PC-9 (cell line): ENCODE data around the gene KCNK3. TPM values are rescaled to one million over a fixed set of nuclear protein-coding genes. Genes with fewer than 3 reads are reported as not detected.

Experiments
- BruUV-seq: library from RNA; stranded (reverse); fragments of 400-500 nt; replicated peaks from 2 replicates; lab custom pipeline; 2021; lab: Mats Ljungman, UMichigan
- CTCF ChIA-PET: fragments of 300-600 bp; sonication (Branson Sonifier 250); formaldehyde crosslinking; loops from one replicate; lab custom pipeline; 2022; ENCODE audit warnings: antibody characterized with exemption; lab: Charles Lee
- POLR2A ChIA-PET: fragments of 300-600 bp; sonication (Branson Sonifier 250); formaldehyde crosslinking; loops from one replicate; lab custom pipeline; 2022; ENCODE audit warnings: antibody characterized with exemption; ENCODE audit not compliant: unreplicated experiment; lab: Charles Lee
- DNase-seq, 2 experiments: peaks; one replicate each; pipeline versions ENCODE4 v3.0.0 to v3.0.0-alpha.2; 2015 to 2022; ENCODE audit warnings: mixed read lengths in 1 of 2
- H2AFZ ChIP-seq: fragments of 200-600 bp; sonication (generic); 2 replicates; pipeline ENCODE4 v1.8.1; 2017; ENCODE audit warnings: antibody characterized with exemption
- H3F3A ChIP-seq: fragments of 200-600 bp; sonication (generic); 2 replicates; pipeline ENCODE4 v1.8.1; 2017; ENCODE audit warnings: antibody characterized with exemption, mild to moderate bottlenecking, low read depth; ENCODE audit not compliant: insufficient read depth
- H3K27ac ChIP-seq: fragments of 200-600 bp; sonication (generic); 2 replicates; pipeline ENCODE4 v1.6.1; 2016; ENCODE audit warnings: mixed run types
- H3K27me3 ChIP-seq: fragments of 200-600 bp; sonication (generic); 2 replicates; pipeline ENCODE4 v1.6.1; 2016; ENCODE audit warnings: low read depth, mixed run types; ENCODE audit not compliant: insufficient read depth
- H3K36me3 ChIP-seq: fragments of 200-600 bp; sonication (generic); 2 replicates; pipeline ENCODE4 v1.6.1; 2016; ENCODE audit warnings: low read depth, mixed run types
- H3K4me1 ChIP-seq: fragments of 200-600 bp; sonication (generic); replicated peaks from 2 replicates; pipeline ENCODE4 v1.6.1; 2016; ENCODE audit warnings: mixed run types; ENCODE audit not compliant: insufficient read depth
- H3K4me2 ChIP-seq: fragments of 200-600 bp; sonication (generic); 2 replicates; pipeline ENCODE4 v1.6.1; 2017; ENCODE audit warnings: mixed run types
- H3K4me3 ChIP-seq: fragments of 200-600 bp; sonication (generic); 2 replicates; pipeline ENCODE4 v1.6.1; 2016; ENCODE audit warnings: mixed run types
- H3K79me2 ChIP-seq: fragments of 200-600 bp; sonication (generic); 2 replicates; pipeline ENCODE4 v1.6.1; 2017; ENCODE audit warnings: low read depth, mixed run types
- H3K9me2 ChIP-seq: fragments of 200-600 bp; sonication (generic); 2 replicates; pipeline ENCODE4 v1.8.1; 2017; ENCODE audit warnings: mild to moderate bottlenecking; ENCODE audit not compliant: insufficient read depth
- H3K9me3 ChIP-seq: fragments of 200-600 bp; sonication (generic); 2 replicates; pipeline ENCODE4 v1.8.1; 2016; ENCODE audit warnings: low read depth; ENCODE audit not compliant: insufficient read depth
- H4K20me1 ChIP-seq: fragments of 200-600 bp; sonication (generic); 2 replicates; pipeline ENCODE4 v1.8.1; 2017; ENCODE audit not compliant: insufficient read depth
- EZH2 ChIP-seq: fragments of 200-600 bp; sonication (generic); IDR thresholded peaks from 2 replicates; pipeline ENCODE4 v1.8.0; 2017; ENCODE audit warnings: antibody characterized with exemption, low read depth
- intact Hi-C: fragments of 100-400 bp; cut with micrococcal nuclease; formaldehyde crosslinking; loops from one replicate; pipeline ENCODE4 v1.10.0; 2022; ENCODE audit not compliant: unreplicated experiment
- total RNA-seq: library from RNA; stranded (reverse); gene quantifications from 2 replicates; pipeline ENCODE4 v1.2.3, GENCODE V29; 2021
- TF ChIP-seq, protein P1 (sequence below): fragments of 200-600 bp; sonication (generic); conservative IDR thresholded peaks from 2 replicates; pipeline ENCODE4 v1.6.1; 2017; ENCODE audit warnings: mixed run types, antibody characterized with exemption, mild to moderate bottlenecking, moderate library complexity

The KCNK3 gene
- total RNA-seq, 1 experiment from 2014 or later: not detected

GRCh38 chr2:26655611-26656195, 36.8 kb upstream of the KCNK3 start:
- no peaks in the 10 kb centered on the region for H3K27me3 ChIP-seq
- POLR2A ChIA-PET: no interaction called here
- H3K4me1 ChIP-seq: 0 out of 2 replicates have a peak, but pooled peaks cover 4% of the 10 kb centered on the region
- DNase-seq: no peak
- CTCF ChIA-PET: no interaction called here
- H4K20me1 ChIP-seq: no peaks in the 10 kb centered on the region
- no peak overlapping the region for H2AFZ ChIP-seq
- no peak overlapping the region for H3K27ac ChIP-seq
- no peaks in the 10 kb centered on the region for H3K9me2 ChIP-seq
- H3K79me2 ChIP-seq: no peaks in the 10 kb centered on the region
- TF ChIP-seq EZH2: no peak
- TF ChIP-seq, protein P1, sequence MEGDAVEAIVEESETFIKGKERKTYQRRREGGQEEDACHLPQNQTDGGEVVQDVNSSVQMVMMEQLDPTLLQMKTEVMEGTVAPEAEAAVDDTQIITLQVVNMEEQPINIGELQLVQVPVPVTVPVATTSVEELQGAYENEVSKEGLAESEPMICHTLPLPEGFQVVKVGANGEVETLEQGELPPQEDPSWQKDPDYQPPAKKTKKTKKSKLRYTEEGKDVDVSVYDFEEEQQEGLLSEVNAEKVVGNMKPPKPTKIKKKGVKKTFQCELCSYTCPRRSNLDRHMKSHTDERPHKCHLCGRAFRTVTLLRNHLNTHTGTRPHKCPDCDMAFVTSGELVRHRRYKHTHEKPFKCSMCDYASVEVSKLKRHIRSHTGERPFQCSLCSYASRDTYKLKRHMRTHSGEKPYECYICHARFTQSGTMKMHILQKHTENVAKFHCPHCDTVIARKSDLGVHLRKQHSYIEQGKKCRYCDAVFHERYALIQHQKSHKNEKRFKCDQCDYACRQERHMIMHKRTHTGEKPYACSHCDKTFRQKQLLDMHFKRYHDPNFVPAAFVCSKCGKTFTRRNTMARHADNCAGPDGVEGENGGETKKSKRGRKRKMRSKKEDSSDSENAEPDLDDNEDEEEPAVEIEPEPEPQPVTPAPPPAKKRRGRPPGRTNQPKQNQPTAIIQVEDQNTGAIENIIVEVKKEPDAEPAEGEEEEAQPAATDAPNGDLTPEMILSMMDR: no peak
- BruUV-seq: no TSS peak
- no peaks in the 10 kb centered on the region for H3K36me3 ChIP-seq
- no peak overlapping the region for H3K4me3 ChIP-seq
- no peaks in the 10 kb centered on the region for H3F3A ChIP-seq
- intact Hi-C loops: no loop called here
- no peak overlapping the region for H3K4me2 ChIP-seq
- peaks cover 12% of the 10 kb centered on the region for H3K9me3 ChIP-seq

GRCh38 chr2:26657265-26657664, 35.3 kb upstream of the KCNK3 start:
- ChIA-PET CTCF (no interaction called here), POLR2A (no interaction called here)
- 0 out of 2 replicates have a peak, but pooled peaks cover 4% of the 10 kb centered on the region for H3K4me1 ChIP-seq
- no peak overlapping the region for H3K4me2 ChIP-seq
- peaks cover 17% of the 10 kb centered on the region for H3K9me3 ChIP-seq
- no peak overlapping the region for H3K4me3 ChIP-seq
- H2AFZ ChIP-seq: no peak overlapping the region
- intact Hi-C loops: no loop called here
- no peaks in the 10 kb centered on the region for H3K9me2 ChIP-seq
- no peaks in the 10 kb centered on the region for H4K20me1 ChIP-seq
- no TSS peak for BruUV-seq
- no peak overlapping the region for H3K27ac ChIP-seq
- no peaks in the 10 kb centered on the region for H3F3A ChIP-seq
- DNase-seq: no peak
- H3K27me3 ChIP-seq: no peaks in the 10 kb centered on the region
- no peaks in the 10 kb centered on the region for H3K36me3 ChIP-seq
- TF ChIP-seq, protein P1: no peak
- no peak for TF ChIP-seq EZH2
- no peaks in the 10 kb centered on the region for H3K79me2 ChIP-seq

DNA sequence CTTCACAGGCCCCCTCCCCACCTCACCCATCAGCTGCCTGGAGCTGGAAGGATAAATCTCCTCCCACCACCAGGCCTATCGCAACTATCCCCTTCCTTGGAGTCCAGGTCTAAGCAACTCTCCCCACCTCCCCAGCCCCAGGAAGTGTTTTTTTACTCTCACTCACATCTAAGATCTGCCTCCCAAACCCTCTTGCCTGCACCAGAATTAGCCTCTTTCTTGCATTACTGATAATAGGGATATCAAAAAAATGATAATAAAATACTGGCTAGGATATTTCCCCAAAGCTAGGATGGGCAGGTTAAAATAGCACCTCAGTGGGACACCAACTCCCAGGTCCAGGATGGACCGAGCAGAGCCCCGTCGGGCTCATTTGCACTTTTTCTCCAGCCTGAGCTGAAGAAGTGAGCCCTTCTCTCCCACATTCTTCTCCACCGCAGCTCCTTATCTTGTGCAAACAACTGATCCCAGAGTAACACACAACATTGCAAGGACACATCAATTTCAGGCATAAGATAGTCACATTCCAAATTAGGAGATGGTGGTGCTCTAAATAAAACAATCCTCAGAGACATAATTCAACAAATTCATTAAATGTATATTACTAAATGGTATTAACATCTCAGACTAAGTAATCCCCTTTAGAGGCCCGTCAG, 33.7 kb upstream of the KCNK3 start:
- TF ChIP-seq, protein P1: no peak
- no peak for TF ChIP-seq EZH2
- Histone ChIP-seq H2AFZ (no peak overlapping the region), H3K4me3 (no peak overlapping the region), H3K36me3 (no peaks in the 10 kb centered on the region), H3K4me2 (no peak overlapping the region), H3F3A (no peaks in the 10 kb centered on the region), H3K9me3 (peaks cover 17% of the 10 kb centered on the region), H3K27me3 (no peaks in the 10 kb centered on the region), H4K20me1 (no peaks in the 10 kb centered on the region), H3K79me2 (no peaks in the 10 kb centered on the region), H3K9me2 (no peaks in the 10 kb centered on the region), H3K27ac (no peak overlapping the region), H3K4me1 (0 out of 2 replicates have a peak, but pooled peaks cover 4% of the 10 kb centered on the region)
- ChIA-PET POLR2A (no interaction called here), CTCF (interaction anchor here (0.6 kb wide), 1 partner anchor 62 kb away, joined by 7 read pairs; no protein-coding TSS in a partner anchor)
- intact Hi-C loops: no loop called here
- DNase-seq: no peak
- BruUV-seq: no TSS peak
